HG03103 (cell line): Measurements from ENCODE around the gene INTS15.
A peak's percentile ranks its signal among the peaks of the same experiment; 100 is the strongest.
"Not testable (repeated sequence)": the region's sequence is repeated elsewhere in the genome, so short reads cannot be mapped to it uniquely, and the experiment has no call there.

Source experiments
- ATAC-seq: cut with Tn5 transposase; IDR thresholded peaks from one replicate; pipeline ENCODE4 v1.9.1; 2021; ENCODE audit warnings: low read depth; ENCODE audit not compliant: unreplicated experiment

The INTS15 gene

GRCh38 chr7:6616854-6617643, 27.2 kb downstream of the INTS15 start:
- ATAC-seq, result no peak

- no peak for ATAC-seq
These were observed 28.8 kb downstream of the INTS15 start for GRCh38 chr7:6618621-6619020.

- no peak for ATAC-seq
These were observed 30.1 kb downstream of the INTS15 start for GRCh38 chr7:6619961-6620360.

GRCh38 chr7:6621195-6622133, 31.6 kb downstream of the INTS15 start:
- ATAC-seq, result no peak

- ATAC-seq, result no peak
These were observed 32.4 kb downstream of the INTS15 start for GRCh38 chr7:6622134-6622710.

GRCh38 chr7:6623589-6624245, 33.9 kb downstream of the INTS15 start:
- ATAC-seq, result no peak

GRCh38 chr7:6624246-6624611, 34.4 kb downstream of the INTS15 start:
- no peak for ATAC-seq

- ATAC-seq, result no peak
These were observed 38.2 kb downstream of the INTS15 start for GRCh38 chr7:6628045-6628444.

GRCh38 chr7:6630007-6630849, 40.4 kb downstream of the INTS15 start:
- no peak for ATAC-seq

- ATAC-seq, result no peak
These were observed 41.8 kb downstream of the INTS15 start for GRCh38 chr7:6631605-6632004.

- ATAC-seq, result no peak
These were observed 44.2 kb downstream of the INTS15 start for GRCh38 chr7:6634021-6634420.

GRCh38 chr7:6634971-6635370, 45.1 kb downstream of the INTS15 start:
- not testable (repeated sequence) for ATAC-seq

GRCh38 chr7:6636741-6637543, 47.1 kb downstream of the INTS15 start, which contains the start of gene ZNF316:
Gene ZNF316 (plus strand): TSS chr7:6637318. CDS start chr7:6642410, 5,092 bp downstream.
- peak; percentile 53 for ATAC-seq

- peak; percentile 82 for ATAC-seq
These were observed 47.9 kb downstream of the INTS15 start for GRCh38 chr7:6637544-6638229.

- no peak for ATAC-seq
These were observed 49.2 kb downstream of the INTS15 start for GRCh38 chr7:6639032-6639431.

- ATAC-seq, result no peak
These were observed 49.8 kb downstream of the INTS15 start for GRCh38 chr7:6639627-6640026.

- no peak for ATAC-seq
These were observed 50.5 kb downstream of the INTS15 start for GRCh38 chr7:6640246-6640721.
